ENCODE measurements around the gene CPED1.

- no peak for TF ChIP-seq POLR2A (IDR thresholded peaks at IDR 0.05)
- no peak for TF ChIP-seq CTCF (IDR thresholded peaks at IDR 0.05)
These were observed 210.0 kb downstream of the CPED1 start for GRCh38 chr7:121198502-121198901.

All from transverse colon (tissue), 3 donors.